Measurements from ENCODE around the gene SPATA13. TPM values are rescaled to one million over a fixed set of nuclear protein-coding genes. Genes with fewer than 3 reads are reported as not detected.

Gene SPATA13
- total RNA-seq, 1 experiment from 2014 or later = 21.4 TPM

GRCh38 chr13:24292481-24292880 lies 132.0 kb downstream of the SPATA13 start:
- BruUV-seq (replicated peaks) = no TSS peak
- ChIA-PET RAD21 (ENCODE audit: low non-redundant PET in 1 of 2, low total read pairs in 2 of 2, uncharacterized antibody in 2 of 2, unreplicated experiment in 2 of 2) (no interaction called here), POLR2A (no interaction called here), CTCF (no interaction called here)
- Histone ChIP-seq H3K79me2 (ENCODE audit: insufficient read depth, low read length) (no peaks in the 10 kb centered on the region), H3K9me3 (ENCODE audit: control insufficient read depth in 1 of 2, insufficient read depth in 1 of 2, low read depth in 1 of 2, low read length in 2 of 2) (no peaks in the 10 kb centered on the region), H3K9me2 (ENCODE audit: insufficient read depth) (no peaks in the 10 kb centered on the region), H3K27ac (ENCODE audit: low read depth, low read length) (no peak overlapping the region), H3K36me3 (ENCODE audit: control insufficient read depth in 1 of 2, insufficient read depth in 2 of 2, low read length in 2 of 2) (peaks cover 2 to 11% of the 10 kb centered on the region in 2 experiments; a peak in 3 of 4 replicates), H3K4me3 (replicated peaks in 1 of 2; ENCODE audit: low read depth in 1 of 2, low read length in 2 of 2) (no peak overlapping the region), H3K9ac (ENCODE audit: low read length) (no peak overlapping the region), H3K27me3 (ENCODE audit: insufficient read depth, low read length) (no peaks in the 10 kb centered on the region), H3K4me2 (ENCODE audit: low read length) (no peak overlapping the region), H2AFZ (ENCODE audit: low read depth, low read length, poor library complexity, severe bottlenecking) (no peak overlapping the region), H3K4me1 (ENCODE audit: control insufficient read depth in 1 of 2, insufficient read depth in 2 of 2, low read length in 2 of 2) (no peaks in the 10 kb centered on the region), H4K20me1 (ENCODE audit: insufficient read depth) (no peaks in the 10 kb centered on the region)
- intact Hi-C loops (cut with micrococcal nuclease) = no loop called here
- TF ChIP-seq SP1 (IDR thresholded peaks at IDR 0.05; ENCODE audit: low read depth) = no peak
- TF ChIP-seq RAD21 (IDR thresholded peaks at IDR 0.05; ENCODE audit: low read depth) = no peak
- no peak for TF ChIP-seq TCF7L2 (IDR thresholded peaks at IDR 0.05; ENCODE audit: borderline replicate concordance, extremely low read depth, insufficient read depth, insufficient read length)
- no peak for TF ChIP-seq ATF3 (IDR thresholded peaks at IDR 0.05)
- no peak for TF ChIP-seq JUND (IDR thresholded peaks at IDR 0.05)
- no peak for TF ChIP-seq YY1 (IDR thresholded peaks at IDR 0.05; ENCODE audit: extremely low read depth, insufficient replicate concordance, low read depth, low read length)
- no peak for TF ChIP-seq POLR2AphosphoS5 (IDR thresholded peaks at IDR 0.05; ENCODE audit: low read depth, low read length)
- TF ChIP-seq REST (IDR thresholded peaks at IDR 0.05; ENCODE audit: low read depth) = no peak
- no peak for TF ChIP-seq POLR2A (IDR thresholded peaks at IDR 0.05; ENCODE audit: borderline replicate concordance, extremely low read depth, insufficient read depth, insufficient read length)
- DNase-seq (ENCODE audit: low read depth, low spot score) (no peak), ATAC-seq (no peak)

Measured in HCT116 (cell line).